ENCODE data around the gene B3GNT4.

GRCh38 chr12:122226366-122227125, 23.0 kb downstream of the B3GNT4 start:
- TF ChIP-seq CTCF (IDR thresholded peaks at IDR 0.05) (no peak), EP300 (IDR thresholded peaks at IDR 0.05) (no peak), POLR2AphosphoS5 (IDR thresholded peaks at IDR 0.05) (peak in 1 of 3 donors; percentile 32)

Measured in stomach (tissue), 4 donors.